HS-5 (cell line): ENCODE measurements around the gene SERPIND1.
"Not testable (repeated sequence)": the region's sequence is repeated elsewhere in the genome, so short reads cannot be mapped to it uniquely, and the experiment has no call there.

Source experiments
- DNase-seq: peaks from one replicate; pipeline ENCODE4 v3.0.0-alpha.2; 2012; ENCODE audit warnings: low read depth

Gene SERPIND1, protein sequence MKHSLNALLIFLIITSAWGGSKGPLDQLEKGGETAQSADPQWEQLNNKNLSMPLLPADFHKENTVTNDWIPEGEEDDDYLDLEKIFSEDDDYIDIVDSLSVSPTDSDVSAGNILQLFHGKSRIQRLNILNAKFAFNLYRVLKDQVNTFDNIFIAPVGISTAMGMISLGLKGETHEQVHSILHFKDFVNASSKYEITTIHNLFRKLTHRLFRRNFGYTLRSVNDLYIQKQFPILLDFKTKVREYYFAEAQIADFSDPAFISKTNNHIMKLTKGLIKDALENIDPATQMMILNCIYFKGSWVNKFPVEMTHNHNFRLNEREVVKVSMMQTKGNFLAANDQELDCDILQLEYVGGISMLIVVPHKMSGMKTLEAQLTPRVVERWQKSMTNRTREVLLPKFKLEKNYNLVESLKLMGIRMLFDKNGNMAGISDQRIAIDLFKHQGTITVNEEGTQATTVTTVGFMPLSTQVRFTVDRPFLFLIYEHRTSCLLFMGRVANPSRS

DNA sequence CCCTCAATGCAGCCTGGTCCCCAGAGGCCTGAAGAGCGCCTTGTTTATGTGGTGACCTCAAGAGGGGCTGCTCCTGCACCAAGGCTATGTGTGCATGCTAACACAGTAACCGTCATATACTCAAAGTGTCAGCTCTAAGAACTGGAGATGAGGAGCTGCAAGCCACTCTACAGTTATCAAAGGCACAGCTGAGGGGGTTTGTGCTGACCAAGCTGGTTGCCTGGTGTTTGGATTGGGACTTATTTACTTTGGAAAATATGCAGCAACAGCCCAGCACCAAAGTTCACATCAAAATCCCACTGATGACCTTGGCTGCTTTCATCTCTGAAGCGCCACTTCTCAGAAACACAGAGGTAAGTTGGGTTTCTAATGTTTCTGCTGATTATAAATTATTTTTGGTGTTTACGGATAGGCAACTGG is at the start of gene SERPIND1:
Gene SERPIND1 (plus strand): TSS at position 321 of the 420 bp plus-strand sequence. CDS start 5,200 bp downstream, outside the sequence.
- DNase-seq, result no peak

DNA sequence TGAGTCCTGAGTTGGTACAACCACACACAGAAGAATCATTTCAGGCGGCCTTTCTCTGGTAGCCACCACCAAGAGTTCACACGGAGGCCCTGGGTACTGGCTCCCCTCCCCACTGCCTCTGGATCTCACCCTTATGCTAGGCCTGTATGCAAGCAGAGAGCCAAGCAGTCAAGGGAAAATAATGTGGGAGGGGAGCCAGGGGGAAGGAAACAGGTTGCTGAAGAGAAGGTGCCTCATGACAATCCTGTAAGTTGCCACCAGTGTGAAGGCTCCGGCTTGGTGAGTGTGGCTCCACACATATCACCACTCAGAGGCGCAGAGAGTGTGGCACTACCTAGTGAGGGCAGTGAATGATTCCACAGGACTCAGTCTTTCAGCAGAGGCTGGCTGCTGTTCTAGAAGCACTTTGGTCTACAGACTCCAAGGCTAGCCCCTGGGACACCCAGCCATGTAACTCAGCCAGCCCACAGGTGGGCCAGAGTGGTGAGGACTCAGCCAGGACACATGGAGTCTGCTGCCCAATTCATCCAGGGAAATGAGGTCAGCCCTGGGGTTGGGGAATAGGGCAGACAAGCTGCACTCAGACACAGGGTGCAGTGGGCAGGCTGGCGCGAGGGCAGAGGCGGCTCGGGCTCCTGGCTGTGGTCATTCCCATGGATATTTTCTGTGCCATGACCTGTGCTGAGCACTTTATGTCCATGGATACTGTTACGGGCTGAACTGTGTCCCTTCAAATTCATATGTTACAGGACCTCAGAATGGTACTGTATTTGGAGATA is 49.0 kb upstream of the SERPIND1 start:
- DNase-seq, result no peak

DNA sequence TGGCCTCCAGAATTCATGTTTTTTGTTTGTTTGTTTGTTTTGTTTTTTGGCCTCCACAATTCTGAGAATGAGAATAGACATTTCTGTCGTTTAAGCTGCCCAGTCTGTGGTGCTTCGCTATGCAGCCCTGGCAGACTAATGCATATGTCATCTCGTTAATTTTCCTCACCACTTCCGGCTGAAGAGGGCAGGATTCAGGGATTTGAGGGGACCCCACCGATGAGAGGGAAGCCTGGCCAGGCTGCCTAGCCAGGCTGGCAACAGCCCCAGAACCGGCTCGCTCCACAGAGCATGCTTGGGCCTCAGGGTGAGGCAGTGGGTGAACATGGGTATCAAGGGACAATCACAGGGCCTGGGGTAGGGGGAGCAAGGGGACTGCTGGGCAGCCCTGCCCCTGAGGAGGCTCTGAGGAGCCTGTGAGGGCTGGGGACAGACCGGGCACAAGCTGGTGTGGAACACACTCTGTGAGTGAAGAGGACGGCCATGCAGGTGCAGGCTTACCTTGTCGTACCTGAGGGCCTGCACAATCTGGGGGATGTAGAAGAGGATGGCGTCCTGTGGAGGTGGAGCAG is 47.8 kb upstream of the SERPIND1 start:
- no peak for DNase-seq

DNA sequence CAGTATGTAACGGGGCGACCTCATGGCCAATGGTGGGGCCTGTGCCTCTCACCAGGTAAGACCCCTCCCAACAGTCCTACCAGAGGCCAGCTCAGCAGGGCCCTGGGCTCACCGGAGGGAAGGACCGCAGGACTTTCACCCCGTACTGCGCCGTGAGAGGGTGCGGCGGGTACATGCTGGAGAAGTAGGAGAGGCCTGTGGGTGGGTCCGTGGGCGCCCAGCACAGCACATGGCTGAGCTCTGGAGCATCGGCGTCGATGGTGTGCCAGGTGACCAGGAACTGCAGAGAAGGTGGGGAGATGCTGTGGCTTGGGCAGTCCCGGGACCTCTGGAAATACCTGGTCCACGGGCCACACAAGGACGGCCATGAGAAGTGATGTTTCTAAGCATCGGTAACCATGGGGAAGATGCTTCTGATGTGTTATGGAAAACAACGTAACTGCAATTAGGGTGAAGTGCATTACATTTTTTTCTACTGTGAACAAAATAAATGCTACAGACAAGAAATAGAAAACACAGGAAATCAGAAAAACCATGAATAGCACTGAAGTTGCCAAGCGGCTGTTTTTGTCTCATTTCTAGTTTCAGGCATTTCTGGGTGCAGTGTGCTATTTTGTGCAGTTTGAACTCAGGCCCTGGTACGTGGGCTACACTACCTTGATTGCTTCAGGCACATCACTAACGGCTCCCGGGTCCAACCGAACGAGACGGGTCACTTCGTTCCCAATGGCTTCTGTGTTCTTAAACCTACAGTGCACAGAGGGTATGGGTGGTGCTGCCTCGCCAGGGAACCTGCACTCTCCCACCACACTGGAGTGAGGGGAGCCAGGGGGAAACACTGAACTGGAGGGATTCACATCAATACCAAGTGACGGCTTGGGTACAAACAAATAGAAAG is 46.5 kb upstream of the SERPIND1 start:
- DNase-seq, result no peak

DNA sequence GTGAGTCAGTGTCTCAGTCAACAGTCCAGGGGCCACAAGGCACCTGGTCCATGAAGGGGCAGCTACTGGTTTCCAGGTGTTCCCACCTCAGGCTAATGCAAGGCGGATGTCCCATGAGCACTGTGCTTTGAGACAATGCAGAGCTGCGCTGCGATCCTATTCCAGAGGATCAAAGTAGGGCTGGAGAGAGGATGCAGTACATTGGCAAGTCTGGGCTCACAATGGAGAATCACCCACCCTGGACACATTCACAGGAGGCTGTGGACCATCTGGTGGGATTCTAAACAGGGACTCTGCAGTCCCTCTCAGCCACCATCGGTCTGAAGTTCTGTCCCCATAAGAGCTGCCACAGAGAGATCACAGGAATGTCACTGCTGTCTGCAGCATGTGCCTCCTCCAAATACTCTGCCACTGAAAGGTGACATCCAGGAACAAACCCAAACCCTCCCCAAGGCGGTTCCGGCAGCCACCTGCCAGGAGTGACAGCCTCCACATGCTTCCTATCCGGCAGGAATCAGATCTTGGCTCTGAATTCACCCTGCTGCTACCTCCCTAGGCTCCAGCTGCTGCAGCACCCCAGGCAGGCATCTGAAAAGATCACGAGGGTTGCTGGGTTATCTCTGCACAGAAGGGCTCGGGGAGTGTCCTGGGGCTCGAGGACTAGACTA is 45.3 kb upstream of the SERPIND1 start:
- DNase-seq, result no peak

DNA sequence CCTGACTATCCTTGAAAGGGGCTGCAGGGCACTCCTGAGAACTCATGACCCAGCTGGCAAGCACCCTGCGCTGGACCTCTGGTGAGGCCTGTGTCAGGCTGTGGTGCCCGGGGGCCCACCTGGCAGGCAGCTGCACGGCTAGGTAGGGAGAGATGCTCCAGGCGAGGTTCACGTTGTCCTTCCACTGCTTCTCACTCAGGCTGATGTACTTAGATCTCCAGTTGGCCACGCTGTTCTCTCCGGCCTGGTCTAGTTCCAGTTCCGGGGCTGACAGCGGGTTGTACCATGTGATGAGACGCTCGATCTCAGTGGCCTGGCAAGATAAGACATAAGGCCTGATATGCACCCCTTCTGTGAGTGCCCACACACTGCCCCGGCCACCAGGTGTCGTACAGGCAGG is 44.7 kb upstream of the SERPIND1 start:
- no peak for DNase-seq

DNA sequence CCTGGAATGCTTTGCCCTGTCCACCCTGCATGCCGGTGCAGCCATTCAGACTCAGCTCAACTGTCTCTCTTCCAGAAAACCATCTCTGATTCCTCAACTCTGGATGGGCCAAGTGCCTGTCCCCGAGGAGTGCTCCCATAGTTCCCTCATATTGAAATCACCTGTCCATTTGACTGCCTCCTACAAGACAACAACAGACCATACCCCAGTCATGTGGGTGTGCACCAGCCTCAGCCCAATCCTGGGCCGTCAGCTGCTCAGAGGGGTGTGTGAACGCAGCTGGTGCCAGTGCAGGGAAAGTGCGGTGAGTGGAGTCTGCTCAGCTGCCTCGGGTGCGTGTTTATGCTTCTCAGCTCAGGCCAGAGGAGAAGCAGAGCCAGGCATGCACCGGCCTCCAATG is 41.5 kb upstream of the SERPIND1 start:
- not testable (repeated sequence) for DNase-seq

DNA sequence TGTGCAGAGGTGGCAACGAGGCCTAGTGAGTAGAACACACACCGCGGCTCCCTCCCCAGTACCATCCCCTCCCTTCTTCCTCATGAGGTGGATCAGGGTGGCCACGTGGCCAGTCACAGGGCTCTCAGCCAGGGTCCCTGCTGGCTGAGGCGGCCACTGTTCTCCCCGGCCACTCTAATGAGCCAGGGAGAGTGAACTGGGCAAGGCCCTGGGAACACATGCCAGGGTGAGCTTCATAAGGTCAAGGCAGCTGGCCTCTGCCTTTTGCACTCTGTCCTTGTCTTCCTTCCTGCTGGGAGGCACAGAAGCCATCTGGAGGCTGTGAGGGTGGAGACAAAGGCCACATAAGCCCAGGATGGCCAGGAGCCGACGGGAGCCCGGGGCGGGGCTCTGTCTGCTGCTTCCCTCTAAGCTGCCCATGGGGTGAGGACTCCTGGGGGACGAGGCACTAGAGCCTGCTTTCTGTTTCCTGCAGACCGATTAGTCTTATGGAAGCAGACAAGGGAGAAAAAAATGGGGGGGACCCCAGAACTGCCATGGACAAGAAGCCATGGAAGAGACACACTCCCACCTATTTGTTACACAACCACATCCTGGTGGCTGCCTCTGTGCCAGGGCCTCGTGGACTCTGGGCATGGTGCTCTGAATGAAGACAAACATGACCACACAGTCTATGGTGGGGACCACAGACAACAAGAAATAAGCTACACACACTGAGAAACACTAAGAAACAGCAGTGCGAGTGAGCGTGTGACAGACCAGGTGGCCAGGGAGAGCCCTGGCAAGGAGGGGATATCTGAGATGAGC is 38.4 kb upstream of the SERPIND1 start:
- not testable (repeated sequence) for DNase-seq

DNA sequence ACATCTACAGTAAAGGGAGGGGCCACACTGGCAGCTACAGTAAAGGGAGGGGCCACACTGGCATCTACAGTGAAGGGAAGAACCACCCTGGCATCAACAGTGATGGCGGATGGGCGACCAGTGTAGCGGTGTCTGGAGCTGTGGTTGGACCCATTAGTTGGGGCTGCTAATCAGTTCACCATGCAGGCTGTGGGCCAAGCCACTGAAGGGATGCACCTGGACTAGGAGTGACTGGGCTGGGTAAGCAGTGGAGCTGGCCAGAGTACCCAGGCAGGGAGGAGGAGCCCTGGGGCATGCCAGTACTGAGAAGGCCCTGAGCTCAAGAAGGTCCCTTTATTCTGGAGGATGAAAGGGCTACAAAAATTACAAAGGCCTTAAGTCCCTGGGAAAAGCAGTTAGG is 37.0 kb upstream of the SERPIND1 start:
- DNase-seq, result not testable (repeated sequence)

DNA sequence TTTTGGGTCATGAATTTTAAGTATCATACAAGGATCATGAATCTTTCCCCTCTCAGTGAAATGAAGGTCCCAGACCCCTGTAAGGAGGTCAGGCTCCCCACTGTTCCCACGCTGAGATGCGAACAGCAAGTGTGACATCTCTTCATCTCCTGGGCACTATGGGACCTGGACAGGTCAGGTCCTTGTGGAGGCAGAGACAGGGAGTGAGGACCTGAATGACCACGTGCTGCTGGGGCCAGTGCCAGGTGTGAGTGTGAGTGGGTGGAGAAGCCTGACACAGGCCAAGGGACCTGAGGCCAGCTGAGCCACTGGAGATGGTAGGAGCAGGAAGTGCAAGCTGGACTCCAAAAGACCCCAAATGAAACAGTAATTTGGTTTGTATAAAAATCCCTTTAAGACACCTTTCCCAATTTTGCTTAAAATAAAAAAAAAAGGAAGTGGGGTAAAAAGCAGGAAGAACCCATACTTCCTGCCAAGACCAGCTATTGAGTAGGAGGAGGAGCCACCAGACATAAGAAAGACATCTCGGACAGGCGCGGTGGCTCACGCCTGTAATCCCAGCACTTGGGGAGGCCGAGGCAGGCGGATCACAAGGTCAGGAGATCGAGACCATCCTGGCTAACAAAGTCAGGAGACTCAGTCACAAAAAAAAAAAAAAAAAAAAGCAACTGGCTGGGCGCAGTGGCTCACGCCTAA is 35.4 kb upstream of the SERPIND1 start:
- no peak for DNase-seq

DNA sequence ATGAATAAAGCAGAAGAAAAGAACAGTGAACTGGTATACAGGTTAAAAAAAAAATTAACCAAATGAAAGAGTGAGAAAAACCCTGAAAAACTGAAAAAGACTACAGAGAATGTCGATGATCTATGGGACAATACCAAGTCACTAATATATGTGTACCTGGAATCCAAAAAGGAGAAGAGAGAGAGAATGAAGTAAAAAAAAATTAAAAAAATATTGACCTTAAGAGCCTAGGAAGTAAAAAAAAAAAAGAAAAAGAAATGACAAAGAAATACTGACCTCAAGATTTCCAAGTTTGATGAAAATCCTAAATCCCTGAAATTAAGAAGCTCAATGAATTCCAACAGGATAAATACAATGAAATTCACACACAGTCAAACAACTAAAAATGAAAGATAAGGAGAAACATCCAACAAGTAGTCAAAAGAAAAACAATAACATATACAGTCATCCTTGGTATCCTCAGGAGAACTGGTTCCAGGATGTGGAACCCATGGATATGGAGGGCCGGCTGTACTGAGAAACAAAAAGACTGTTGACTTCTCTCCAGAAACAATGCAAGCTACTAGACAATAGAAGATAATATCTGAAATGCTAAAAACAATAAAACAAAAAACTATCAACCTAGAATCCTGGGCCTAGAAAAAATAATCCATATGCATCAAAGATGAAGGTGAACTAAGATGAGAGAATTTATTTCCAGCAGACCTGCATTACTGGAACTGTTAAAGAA is 33.5 kb upstream of the SERPIND1 start:
- no peak for DNase-seq

DNA sequence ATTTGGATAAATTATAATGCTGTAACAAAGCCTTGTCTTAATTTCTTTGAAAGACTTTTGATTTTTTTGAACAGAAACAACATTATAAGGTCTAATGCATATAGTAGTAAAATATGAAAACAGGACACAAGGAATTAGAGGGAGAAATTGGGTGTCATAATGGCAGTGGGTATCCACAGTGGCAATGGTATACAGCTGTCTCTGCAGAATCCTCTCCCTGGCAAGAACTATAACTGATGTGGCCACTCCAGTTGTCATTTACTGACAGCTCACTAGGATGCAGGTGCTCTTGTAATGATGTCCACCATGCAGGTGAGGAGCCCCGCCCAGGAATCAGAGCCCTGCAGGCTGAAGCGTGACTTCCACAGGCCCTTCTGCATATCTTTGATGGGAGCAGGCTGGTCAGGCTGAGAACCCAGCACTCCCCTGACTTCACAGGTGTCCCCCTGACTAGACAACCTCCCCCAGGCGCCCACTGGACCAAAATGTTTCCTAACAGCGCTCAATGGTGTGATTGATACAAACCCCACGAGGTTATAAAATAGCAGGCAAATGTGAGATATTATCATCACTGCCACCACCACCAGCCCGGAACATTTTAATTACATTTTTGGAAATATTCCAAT is 32.8 kb upstream of the SERPIND1 start:
- no peak for DNase-seq

DNA sequence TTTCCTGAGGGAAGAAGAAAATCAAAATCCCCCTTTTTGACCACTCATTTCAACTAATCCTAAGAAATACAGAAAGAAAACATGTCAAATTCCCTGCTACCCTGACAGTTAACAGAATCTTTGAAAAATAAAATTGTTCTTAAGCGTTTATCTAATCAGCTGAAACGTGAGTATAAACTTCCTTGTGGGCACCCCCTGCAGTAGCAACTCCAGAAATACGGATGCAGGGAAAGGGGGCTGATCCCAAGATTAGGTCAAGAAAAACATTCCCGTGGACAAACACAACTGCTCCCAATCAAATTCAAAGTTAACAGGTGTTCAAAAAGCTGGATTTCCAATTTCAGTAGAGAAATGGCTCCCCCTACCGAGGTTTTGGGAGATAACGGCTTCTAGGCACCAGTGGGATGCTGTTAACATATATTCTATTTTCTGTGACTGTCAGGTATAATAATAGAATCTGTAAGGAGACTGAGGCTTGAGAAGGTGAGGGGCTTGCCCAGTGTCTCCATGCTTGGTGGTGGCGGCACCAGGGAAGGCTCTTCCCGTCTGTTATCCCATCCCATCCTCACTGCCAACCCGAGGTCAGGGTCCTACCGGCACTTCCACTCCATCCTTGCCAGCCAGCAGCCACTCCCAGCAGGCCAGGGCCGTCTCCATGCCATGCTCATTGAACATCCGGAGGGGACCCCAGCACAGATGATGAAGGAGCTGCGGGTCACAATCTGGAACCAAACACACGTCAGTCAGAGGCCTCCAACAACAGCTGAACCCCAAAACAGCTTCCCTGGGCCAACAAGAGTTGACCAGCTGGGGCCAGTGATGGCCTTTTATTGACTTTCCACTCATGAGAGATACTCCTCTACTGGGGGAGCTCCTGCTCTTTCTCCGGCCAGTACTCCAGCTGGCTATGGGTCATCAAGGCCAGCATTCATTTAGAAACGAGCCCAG is 32.0 kb upstream of the SERPIND1 start:
- DNase-seq, result no peak

DNA sequence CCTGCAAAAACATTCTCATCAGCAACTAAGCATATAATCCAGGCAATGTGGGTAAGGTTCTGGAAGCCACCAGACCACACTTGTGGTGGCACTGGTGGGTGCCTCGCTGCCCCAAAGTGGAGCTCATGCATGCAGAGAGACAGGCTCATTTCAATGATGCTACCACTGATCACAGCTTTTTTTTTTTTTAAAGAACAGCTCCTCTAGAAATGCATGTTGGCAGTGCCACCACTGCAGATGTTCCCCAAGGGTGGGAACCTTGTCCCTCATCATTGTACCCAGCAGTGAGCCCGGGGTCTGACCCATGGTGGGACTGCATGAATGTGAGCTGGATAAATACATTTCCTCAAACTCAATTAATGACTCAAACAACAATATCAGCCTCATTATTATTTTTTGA is 31.1 kb upstream of the SERPIND1 start:
- no peak for DNase-seq

DNA sequence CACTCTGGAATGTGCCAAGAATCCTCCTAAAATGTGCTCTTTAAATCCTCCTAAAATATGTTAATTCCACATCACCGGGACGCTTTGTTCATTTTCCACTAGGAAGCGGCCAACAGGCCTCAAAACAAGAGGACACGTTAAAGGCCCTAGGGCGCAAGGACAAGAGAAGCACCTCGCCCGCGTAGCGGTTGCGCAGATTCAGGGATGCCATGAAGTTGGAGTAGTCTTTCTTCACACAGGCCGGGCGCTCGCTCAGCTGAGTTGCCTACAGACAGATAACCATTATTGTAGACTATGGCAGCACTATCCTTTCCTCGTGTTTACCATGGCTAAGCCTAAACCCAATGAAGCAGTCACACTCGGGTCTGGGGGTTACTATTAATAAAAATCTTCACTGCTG is 29.5 kb upstream of the SERPIND1 start:
- no peak for DNase-seq

DNA sequence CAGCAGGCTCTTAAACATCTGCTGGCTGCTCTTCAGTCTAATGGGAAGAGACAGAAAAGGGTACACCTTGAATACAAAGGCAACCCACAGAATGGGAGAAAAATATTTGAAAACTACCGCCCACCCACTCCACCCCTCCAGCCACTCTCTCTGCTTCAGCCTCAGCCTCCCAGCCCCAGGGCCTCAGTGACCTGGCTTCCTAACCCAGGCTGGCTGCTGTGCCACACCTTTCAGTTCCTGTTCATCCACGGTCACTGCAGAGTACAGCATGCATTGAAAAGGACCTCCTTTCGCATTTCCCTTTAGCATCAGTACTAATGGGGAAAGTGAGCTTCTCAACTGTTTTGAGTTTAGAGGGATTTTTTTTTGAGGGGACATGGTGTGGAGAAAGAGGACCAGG is 28.8 kb upstream of the SERPIND1 start:
- no peak for DNase-seq

DNA sequence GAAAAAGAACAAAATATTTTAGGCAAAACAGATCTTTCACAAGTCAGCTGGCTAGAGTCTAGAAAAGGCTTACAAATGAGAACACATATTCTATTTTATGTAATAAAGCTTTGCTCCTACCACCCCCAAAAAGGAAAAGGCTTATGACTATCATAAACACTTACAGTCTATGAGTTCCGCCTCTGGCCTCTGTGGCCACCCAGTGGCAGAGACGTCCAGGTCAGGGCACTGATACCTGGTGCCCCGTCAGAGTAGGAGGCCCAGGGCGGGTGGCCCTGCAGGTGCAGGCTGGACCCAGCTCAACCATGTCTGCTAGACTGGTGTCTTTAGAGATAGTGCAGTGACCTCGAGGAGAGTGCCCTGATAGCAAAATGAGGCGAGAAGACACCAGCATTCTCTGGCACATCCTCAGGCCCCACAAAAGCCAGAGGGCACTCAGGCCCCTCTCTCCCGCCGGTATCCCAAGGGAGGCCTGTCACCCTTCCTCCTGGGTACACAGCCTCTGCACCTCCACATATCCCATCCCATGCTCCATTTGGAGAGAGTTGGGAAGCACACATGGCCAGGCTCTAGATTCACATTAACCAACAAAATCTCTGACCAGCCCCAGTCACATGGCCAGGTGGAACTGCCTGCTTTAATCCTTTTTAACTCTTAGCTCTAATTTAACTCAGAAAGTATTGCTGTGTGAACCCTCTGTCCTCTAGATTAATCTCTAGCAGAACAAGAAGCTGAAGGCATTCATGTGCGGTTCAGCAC is 27.3 kb upstream of the SERPIND1 start:
- no peak for DNase-seq
